Liver (tissue), 9 donors: ENCODE measurements around the gene BRD4. TPM values are rescaled to one million over a fixed set of nuclear protein-coding genes. Genes with fewer than 3 reads are reported as not detected.

Experiments
- DNase-seq: peaks from one replicate; pipeline ENCODE4 v3.0.0-alpha.2; 2017; ENCODE audit warnings: low spot score
- H3K27ac ChIP-seq, 2 donors: one replicate each; pipeline ENCODE4 v1.7.0; 2013; ENCODE audit warnings: inconsistent platforms in 2 of 2, low read length in 2 of 2, control low read depth in 1 of 2, low read depth in 1 of 2, mild to moderate bottlenecking in 1 of 2
- H3K27me3 ChIP-seq, 4 donors: one replicate each; pipeline versions ENCODE4 v1.6.1 to v1.7.0; 2013; ENCODE audit warnings: low read length in 3 of 4, inconsistent platforms in 1 of 4, mild to moderate bottlenecking in 1 of 4, moderate library complexity in 1 of 4; ENCODE audit not compliant: control insufficient read depth in 4 of 4, insufficient read depth in 4 of 4
- H3K36me3 ChIP-seq, 4 donors: one replicate each; pipeline versions ENCODE4 v1.6.1 to v1.7.0; 2013; ENCODE audit warnings: low read length in 3 of 4, mild to moderate bottlenecking in 3 of 4, low read depth in 1 of 4, moderate library complexity in 1 of 4; ENCODE audit not compliant: control insufficient read depth in 4 of 4, insufficient read depth in 3 of 4
- H3K4me1 ChIP-seq, 4 donors: one replicate each; pipeline versions ENCODE4 v1.6.1 to v1.7.0; 2013; ENCODE audit warnings: low read length in 3 of 4, mild to moderate bottlenecking in 3 of 4, moderate library complexity in 1 of 4; ENCODE audit not compliant: control insufficient read depth in 4 of 4, insufficient read depth in 4 of 4
- H3K4me3 ChIP-seq, 3 donors: one replicate each; pipeline versions ENCODE4 v1.6.1 to v1.7.0; 2013; ENCODE audit warnings: low read length in 3 of 3, control low read depth in 1 of 3, low read depth in 1 of 3, mild to moderate bottlenecking in 1 of 3
- H3K9ac ChIP-seq, 2 donors: one replicate each; pipeline ENCODE4 v1.7.0; 2013; ENCODE audit warnings: low read length in 2 of 2, mild to moderate bottlenecking in 2 of 2, moderate library complexity in 2 of 2, control low read depth in 1 of 2, low read depth in 1 of 2
- H3K9me3 ChIP-seq, 4 donors: one replicate each; pipeline versions ENCODE4 v1.6.1 to v1.7.0; 2013; ENCODE audit warnings: low read length in 3 of 4; ENCODE audit not compliant: control insufficient read depth in 4 of 4
- CTCF ChIP-seq: fragments of 150-350 bp; IDR thresholded peaks from 2 replicates; pipeline ENCODE4 v1.5.1; 2017; ENCODE audit warnings: improper control_type of control experiment, low read depth, low read length; ENCODE audit not compliant: missing input control
- EGR1 ChIP-seq, 2 donors: IDR thresholded peaks; 2 replicates each; pipeline ENCODE4 v1.6.1; 2016 to 2018; ENCODE audit warnings: antibody characterized with exemption in 2 of 2, low read depth in 2 of 2
- FOXA1 ChIP-seq: IDR thresholded peaks from 2 replicates; pipeline ENCODE4 v1.6.1; 2016; ENCODE audit warnings: antibody characterized with exemption
- GABPA ChIP-seq, 2 donors: IDR thresholded peaks in 1 of 2; conservative IDR thresholded peaks in 1 of 2; 2 replicates each; pipeline ENCODE4 v1.6.1; 2016; ENCODE audit warnings: antibody characterized with exemption in 2 of 2, mild to moderate bottlenecking in 1 of 2, moderate library complexity in 1 of 2
- HNF4A ChIP-seq, 2 donors: conservative IDR thresholded peaks; 2 replicates each; pipeline ENCODE4 v1.6.1; 2016; ENCODE audit warnings: antibody characterized with exemption in 2 of 2, mild to moderate bottlenecking in 2 of 2
- JUND ChIP-seq, 2 donors: IDR thresholded peaks; 2 replicates each; pipeline ENCODE4 v1.6.1; 2016; ENCODE audit warnings: antibody characterized with exemption in 2 of 2
- NR2F2 ChIP-seq: IDR thresholded peaks from 2 replicates; pipeline ENCODE4 v1.6.1; 2016; ENCODE audit warnings: antibody characterized with exemption
- REST ChIP-seq: IDR thresholded peaks from 2 replicates; pipeline ENCODE4 v1.6.1; 2016; ENCODE audit warnings: antibody characterized with exemption, mild to moderate bottlenecking
- RXRA ChIP-seq, 2 donors: IDR thresholded peaks; 2 replicates each; pipeline ENCODE4 v1.6.1; 2017 to 2018; ENCODE audit warnings: antibody characterized with exemption in 2 of 2, mild to moderate bottlenecking in 1 of 2
- YY1 ChIP-seq: IDR thresholded peaks from 2 replicates; pipeline ENCODE4 v1.6.1; 2016; ENCODE audit warnings: antibody characterized with exemption, mild to moderate bottlenecking
- ZBTB33 ChIP-seq: IDR thresholded peaks from 2 replicates; pipeline ENCODE4 v1.6.1; 2016; ENCODE audit warnings: antibody characterized with exemption
- WGBS: extraction: QIAGEN DNeasy Blood & Tissue Kit; methylation state at CpG from one replicate; pipeline ENCODE4 v1.1.7; 2013; 5-methylcytosine and 5-hydroxymethylcytosine counted together
- polyA plus RNA-seq, 2 donors: library from polyadenylated mRNA; stranded (reverse) in 1 of 2; unstranded in 1 of 2; fragments of 200-250 nt in 1 of 2; fragments of >200 nt in 1 of 2; fragmentation: Nextera tagmentation in 1 of 2; extraction: Ambion mirVana in 1 of 2; gene quantifications; one replicate each; pipeline versions ENCODE4 v1.2.1 to v1.2.3, GENCODE V29; 2013 to 2015
- total RNA-seq, 2 donors: library from RNA; depleted of rRNA; stranded (reverse); fragments of >200 nt; gene quantifications; one replicate each; pipeline ENCODE4 v1.2.3, GENCODE V29; 2014
- donor health status: healthy.
- donor health status: healthy.
- donor health status: healthy.
- donor health status: healthy.
- donor health status: healthy.

BRD4 gene
- total and polyA plus RNA-seq, 4 donors, result 13.6 to 25.8 (median 20.5) TPM

- no peak for TF ChIP-seq REST
- no peak for TF ChIP-seq HNF4A (conservative IDR thresholded peaks at IDR 0.05)
- no peak for TF ChIP-seq FOXA1
- TF ChIP-seq RXRA (IDR thresholded peaks at IDR 0.05), result no peak
These were observed 86.8 kb downstream of the BRD4 start (continued) for GRCh38 chr19:15245370-15246197.

GRCh38 chr19:15244808-15245207, 87.5 kb downstream of the BRD4 start:
- H3K9ac ChIP-seq, result no peak overlapping the region
- WGBS, result 89% methylated on average over 7 of the region's 7 CpGs
- H3K27ac ChIP-seq, result no peak overlapping the region
- H3K9me3 ChIP-seq, result no peaks in the 10 kb centered on the region
- peaks cover 8 to 63% (median 24%) of the 10 kb centered on the region in 4 donors for H3K36me3 ChIP-seq
- DNase-seq, result no peak
- peaks cover 11 to 26% (median 22%) of the 10 kb centered on the region in 4 donors for H3K4me1 ChIP-seq
- no peak overlapping the region for H3K4me3 ChIP-seq
- TF ChIP-seq CTCF (no peak), JUND (IDR thresholded peaks at IDR 0.05) (no peak), ZBTB33 (no peak), EGR1 (IDR thresholded peaks at IDR 0.05; ENCODE audit: low read depth in 2 of 2) (no peak), FOXA1 (no peak), RXRA (IDR thresholded peaks at IDR 0.05) (no peak), GABPA (IDR thresholded peaks at IDR 0.05 in 1 of 2, conservative IDR thresholded peaks at IDR 0.05 in 1 of 2) (no peak), NR2F2 (no peak), YY1 (no peak)
- no peaks in the 10 kb centered on the region for H3K27me3 ChIP-seq
